Measurements from ENCODE around the gene CAPS2. TPM values are rescaled to one million over a fixed set of nuclear protein-coding genes. Genes with fewer than 3 reads are reported as not detected.
A peak's percentile ranks its signal among the peaks of the same experiment; 100 is the strongest.

Gene CAPS2
- total and polyA plus RNA-seq, 4 donors = 0.91 to 3.1 (median 1.4) TPM

DNA sequence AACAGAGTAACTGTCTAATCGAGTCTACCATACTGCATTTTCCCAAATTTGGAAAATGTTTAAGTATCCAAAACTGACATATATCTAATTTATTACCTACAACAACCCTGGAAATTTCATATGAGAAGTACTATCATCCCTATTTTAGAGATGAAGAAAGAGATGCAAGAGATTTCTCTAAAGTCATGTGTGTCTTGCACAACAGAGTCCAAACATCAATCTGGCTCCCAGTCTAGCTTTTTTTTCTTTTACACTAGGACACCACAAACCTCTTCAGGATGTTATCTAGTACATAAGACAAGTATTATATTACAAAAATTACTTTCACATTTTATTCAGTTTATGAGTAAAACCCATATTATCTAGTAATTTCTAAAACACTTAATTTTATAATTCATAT, 39.1 kb downstream of the CAPS2 start:
- 93% methylated on average over 1 of the region's 1 CpG for WGBS
- DNase-seq (ENCODE audit: low spot score) = no peak
- no peak overlapping the region for H3K9ac ChIP-seq (ENCODE audit: low read depth in 1 of 2, low read length in 2 of 2)
- H3K4me1 ChIP-seq (ENCODE audit: control insufficient read depth in 4 of 4, insufficient read depth in 4 of 4, low read length in 3 of 4) = no peaks in the 10 kb centered on the region
- no peaks in the 10 kb centered on the region for H3K36me3 ChIP-seq (ENCODE audit: control insufficient read depth in 4 of 4, insufficient read depth in 3 of 4, low read depth in 1 of 4, low read length in 3 of 4)
- H3K9me3 ChIP-seq (ENCODE audit: control insufficient read depth in 4 of 4, low read length in 3 of 4) = no peaks in the 10 kb centered on the region
- TF ChIP-seq NR2F2 (IDR thresholded peaks at IDR 0.05) = no peak
- TF ChIP-seq YY1 (IDR thresholded peaks at IDR 0.05) = no peak
- TF ChIP-seq, protein P1, sequence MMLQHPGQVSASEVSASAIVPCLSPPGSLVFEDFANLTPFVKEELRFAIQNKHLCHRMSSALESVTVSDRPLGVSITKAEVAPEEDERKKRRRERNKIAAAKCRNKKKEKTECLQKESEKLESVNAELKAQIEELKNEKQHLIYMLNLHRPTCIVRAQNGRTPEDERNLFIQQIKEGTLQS (IDR thresholded peaks at IDR 0.05) = no peak
- TF ChIP-seq HNF4A (conservative IDR thresholded peaks at IDR 0.05) = peak; percentile 56 to 67
- H3K27ac ChIP-seq (ENCODE audit: low read depth in 1 of 2, low read length in 2 of 2) = no peak overlapping the region
- H3K27me3 ChIP-seq (ENCODE audit: control insufficient read depth in 4 of 4, insufficient read depth in 4 of 4, low read length in 3 of 4) = no peaks in the 10 kb centered on the region
- no peak overlapping the region for H3K4me3 ChIP-seq (ENCODE audit: low read depth in 1 of 3, low read length in 3 of 3)

DNA sequence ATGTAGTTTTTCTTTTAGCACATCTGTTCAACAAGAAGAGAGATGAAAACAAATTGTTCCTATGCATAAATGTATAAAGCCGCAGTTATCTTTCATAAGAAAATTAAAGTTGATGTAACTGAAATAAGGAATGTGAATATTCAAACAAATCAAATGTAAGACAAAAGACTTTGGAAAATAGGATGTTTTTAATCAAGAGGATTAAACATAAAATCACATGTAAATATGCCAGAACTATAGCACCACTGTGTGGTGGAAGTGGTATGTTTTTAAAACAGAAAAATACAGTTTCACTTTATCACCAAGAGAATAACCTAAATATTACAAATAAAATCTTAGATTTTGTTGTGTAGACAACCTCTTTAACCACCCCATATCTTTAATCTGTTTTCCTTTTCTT, 40.4 kb downstream of the CAPS2 start:
- Histone ChIP-seq H3K9ac (ENCODE audit: low read depth in 1 of 2, low read length in 2 of 2) (no peak overlapping the region), H3K4me3 (ENCODE audit: low read depth in 1 of 3, low read length in 3 of 3) (no peak overlapping the region), H3K27me3 (ENCODE audit: control insufficient read depth in 4 of 4, insufficient read depth in 4 of 4, low read length in 3 of 4) (no peaks in the 10 kb centered on the region), H3K27ac (ENCODE audit: low read depth in 1 of 2, low read length in 2 of 2) (no peak overlapping the region), H3K4me1 (ENCODE audit: control insufficient read depth in 4 of 4, insufficient read depth in 4 of 4, low read length in 3 of 4) (no peaks in the 10 kb centered on the region), H3K36me3 (ENCODE audit: control insufficient read depth in 4 of 4, insufficient read depth in 3 of 4, low read depth in 1 of 4, low read length in 3 of 4) (no peaks in the 10 kb centered on the region), H3K9me3 (ENCODE audit: control insufficient read depth in 4 of 4, low read length in 3 of 4) (no peaks in the 10 kb centered on the region)
- WGBS = 98% methylated on average over 1 of the region's 1 CpG
- no peak for TF ChIP-seq HNF4G (IDR thresholded peaks at IDR 0.05)
- peak; percentile 46 to 55 for TF ChIP-seq RAD21 (IDR thresholded peaks at IDR 0.05)
- no peak for DNase-seq (ENCODE audit: low spot score)

DNA sequence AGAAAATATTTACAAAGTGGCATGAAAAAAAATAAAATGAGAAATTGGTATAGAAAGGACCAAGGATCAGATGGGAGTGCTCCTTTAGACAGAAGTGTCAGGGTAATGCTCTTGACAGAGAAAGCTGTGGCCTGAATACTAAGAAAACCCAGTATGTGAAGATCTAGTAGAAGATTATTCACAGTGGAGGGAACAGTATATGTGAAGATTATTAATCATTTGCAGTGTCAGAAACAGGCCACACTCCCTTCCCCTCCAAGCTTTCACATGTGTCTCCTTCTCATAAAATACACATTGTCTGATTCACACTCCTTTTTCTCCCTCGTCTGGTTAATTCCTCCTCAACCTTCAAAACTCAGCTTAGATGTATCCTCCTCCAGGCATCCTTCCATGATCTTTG, 41.3 kb downstream of the CAPS2 start:
- H3K4me1 ChIP-seq (ENCODE audit: control insufficient read depth in 4 of 4, insufficient read depth in 4 of 4, low read length in 3 of 4) = no peaks in the 10 kb centered on the region
- no peak overlapping the region for H3K9ac ChIP-seq (ENCODE audit: low read depth in 1 of 2, low read length in 2 of 2)
- 92% methylated on average over 1 of the region's 1 CpG for WGBS
- H3K36me3 ChIP-seq (ENCODE audit: control insufficient read depth in 4 of 4, insufficient read depth in 3 of 4, low read depth in 1 of 4, low read length in 3 of 4) = no peaks in the 10 kb centered on the region
- H3K4me3 ChIP-seq (ENCODE audit: low read depth in 1 of 3, low read length in 3 of 3) = no peak overlapping the region
- no peaks in the 10 kb centered on the region for H3K27me3 ChIP-seq (ENCODE audit: control insufficient read depth in 4 of 4, insufficient read depth in 4 of 4, low read length in 3 of 4)
- H3K27ac ChIP-seq (ENCODE audit: low read depth in 1 of 2, low read length in 2 of 2) = no peak overlapping the region
- no peak for DNase-seq (ENCODE audit: low spot score)
- H3K9me3 ChIP-seq (ENCODE audit: control insufficient read depth in 4 of 4, low read length in 3 of 4) = no peaks in the 10 kb centered on the region
- TF ChIP-seq FOXA1 (IDR thresholded peaks at IDR 0.05) (no peak), HNF4A (conservative IDR thresholded peaks at IDR 0.05) (no peak), HNF4G (IDR thresholded peaks at IDR 0.05) (no peak), RAD21 (IDR thresholded peaks at IDR 0.05) (no peak), SP1 (IDR thresholded peaks at IDR 0.05) (no peak), NR2F2 (IDR thresholded peaks at IDR 0.05) (no peak), JUND (IDR thresholded peaks at IDR 0.05) (no peak), TAF1 (conservative IDR thresholded peaks at IDR 0.05) (no peak)
- TF ChIP-seq, protein P2, sequence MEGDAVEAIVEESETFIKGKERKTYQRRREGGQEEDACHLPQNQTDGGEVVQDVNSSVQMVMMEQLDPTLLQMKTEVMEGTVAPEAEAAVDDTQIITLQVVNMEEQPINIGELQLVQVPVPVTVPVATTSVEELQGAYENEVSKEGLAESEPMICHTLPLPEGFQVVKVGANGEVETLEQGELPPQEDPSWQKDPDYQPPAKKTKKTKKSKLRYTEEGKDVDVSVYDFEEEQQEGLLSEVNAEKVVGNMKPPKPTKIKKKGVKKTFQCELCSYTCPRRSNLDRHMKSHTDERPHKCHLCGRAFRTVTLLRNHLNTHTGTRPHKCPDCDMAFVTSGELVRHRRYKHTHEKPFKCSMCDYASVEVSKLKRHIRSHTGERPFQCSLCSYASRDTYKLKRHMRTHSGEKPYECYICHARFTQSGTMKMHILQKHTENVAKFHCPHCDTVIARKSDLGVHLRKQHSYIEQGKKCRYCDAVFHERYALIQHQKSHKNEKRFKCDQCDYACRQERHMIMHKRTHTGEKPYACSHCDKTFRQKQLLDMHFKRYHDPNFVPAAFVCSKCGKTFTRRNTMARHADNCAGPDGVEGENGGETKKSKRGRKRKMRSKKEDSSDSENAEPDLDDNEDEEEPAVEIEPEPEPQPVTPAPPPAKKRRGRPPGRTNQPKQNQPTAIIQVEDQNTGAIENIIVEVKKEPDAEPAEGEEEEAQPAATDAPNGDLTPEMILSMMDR (IDR thresholded peaks at IDR 0.05; ENCODE audit: low read depth, low read length, missing input control) = no peak
- TF ChIP-seq, protein P3, sequence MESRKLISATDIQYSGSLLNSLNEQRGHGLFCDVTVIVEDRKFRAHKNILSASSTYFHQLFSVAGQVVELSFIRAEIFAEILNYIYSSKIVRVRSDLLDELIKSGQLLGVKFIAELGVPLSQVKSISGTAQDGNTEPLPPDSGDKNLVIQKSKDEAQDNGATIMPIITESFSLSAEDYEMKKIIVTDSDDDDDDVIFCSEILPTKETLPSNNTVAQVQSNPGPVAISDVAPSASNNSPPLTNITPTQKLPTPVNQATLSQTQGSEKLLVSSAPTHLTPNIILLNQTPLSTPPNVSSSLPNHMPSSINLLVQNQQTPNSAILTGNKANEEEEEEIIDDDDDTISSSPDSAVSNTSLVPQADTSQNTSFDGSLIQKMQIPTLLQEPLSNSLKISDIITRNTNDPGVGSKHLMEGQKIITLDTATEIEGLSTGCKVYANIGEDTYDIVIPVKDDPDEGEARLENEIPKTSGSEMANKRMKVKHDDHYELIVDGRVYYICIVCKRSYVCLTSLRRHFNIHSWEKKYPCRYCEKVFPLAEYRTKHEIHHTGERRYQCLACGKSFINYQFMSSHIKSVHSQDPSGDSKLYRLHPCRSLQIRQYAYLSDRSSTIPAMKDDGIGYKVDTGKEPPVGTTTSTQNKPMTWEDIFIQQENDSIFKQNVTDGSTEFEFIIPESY (IDR thresholded peaks at IDR 0.05) = no peak
- TF ChIP-seq, protein P1 (IDR thresholded peaks at IDR 0.05) = no peak
- TF ChIP-seq, protein P4, sequence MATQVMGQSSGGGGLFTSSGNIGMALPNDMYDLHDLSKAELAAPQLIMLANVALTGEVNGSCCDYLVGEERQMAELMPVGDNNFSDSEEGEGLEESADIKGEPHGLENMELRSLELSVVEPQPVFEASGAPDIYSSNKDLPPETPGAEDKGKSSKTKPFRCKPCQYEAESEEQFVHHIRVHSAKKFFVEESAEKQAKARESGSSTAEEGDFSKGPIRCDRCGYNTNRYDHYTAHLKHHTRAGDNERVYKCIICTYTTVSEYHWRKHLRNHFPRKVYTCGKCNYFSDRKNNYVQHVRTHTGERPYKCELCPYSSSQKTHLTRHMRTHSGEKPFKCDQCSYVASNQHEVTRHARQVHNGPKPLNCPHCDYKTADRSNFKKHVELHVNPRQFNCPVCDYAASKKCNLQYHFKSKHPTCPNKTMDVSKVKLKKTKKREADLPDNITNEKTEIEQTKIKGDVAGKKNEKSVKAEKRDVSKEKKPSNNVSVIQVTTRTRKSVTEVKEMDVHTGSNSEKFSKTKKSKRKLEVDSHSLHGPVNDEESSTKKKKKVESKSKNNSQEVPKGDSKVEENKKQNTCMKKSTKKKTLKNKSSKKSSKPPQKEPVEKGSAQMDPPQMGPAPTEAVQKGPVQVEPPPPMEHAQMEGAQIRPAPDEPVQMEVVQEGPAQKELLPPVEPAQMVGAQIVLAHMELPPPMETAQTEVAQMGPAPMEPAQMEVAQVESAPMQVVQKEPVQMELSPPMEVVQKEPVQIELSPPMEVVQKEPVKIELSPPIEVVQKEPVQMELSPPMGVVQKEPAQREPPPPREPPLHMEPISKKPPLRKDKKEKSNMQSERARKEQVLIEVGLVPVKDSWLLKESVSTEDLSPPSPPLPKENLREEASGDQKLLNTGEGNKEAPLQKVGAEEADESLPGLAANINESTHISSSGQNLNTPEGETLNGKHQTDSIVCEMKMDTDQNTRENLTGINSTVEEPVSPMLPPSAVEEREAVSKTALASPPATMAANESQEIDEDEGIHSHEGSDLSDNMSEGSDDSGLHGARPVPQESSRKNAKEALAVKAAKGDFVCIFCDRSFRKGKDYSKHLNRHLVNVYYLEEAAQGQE (IDR thresholded peaks at IDR 0.05) = no peak
